NCI-H187 treated with DMSO at 0.1 percent for 48 hours (cell line): Measurements from ENCODE around the gene NFIA.

Experiments used
- DNase-seq: peaks from one replicate; lab custom pipeline; 2025; lab: John Stamatoyannopoulos, UW

Gene NFIA

DNA sequence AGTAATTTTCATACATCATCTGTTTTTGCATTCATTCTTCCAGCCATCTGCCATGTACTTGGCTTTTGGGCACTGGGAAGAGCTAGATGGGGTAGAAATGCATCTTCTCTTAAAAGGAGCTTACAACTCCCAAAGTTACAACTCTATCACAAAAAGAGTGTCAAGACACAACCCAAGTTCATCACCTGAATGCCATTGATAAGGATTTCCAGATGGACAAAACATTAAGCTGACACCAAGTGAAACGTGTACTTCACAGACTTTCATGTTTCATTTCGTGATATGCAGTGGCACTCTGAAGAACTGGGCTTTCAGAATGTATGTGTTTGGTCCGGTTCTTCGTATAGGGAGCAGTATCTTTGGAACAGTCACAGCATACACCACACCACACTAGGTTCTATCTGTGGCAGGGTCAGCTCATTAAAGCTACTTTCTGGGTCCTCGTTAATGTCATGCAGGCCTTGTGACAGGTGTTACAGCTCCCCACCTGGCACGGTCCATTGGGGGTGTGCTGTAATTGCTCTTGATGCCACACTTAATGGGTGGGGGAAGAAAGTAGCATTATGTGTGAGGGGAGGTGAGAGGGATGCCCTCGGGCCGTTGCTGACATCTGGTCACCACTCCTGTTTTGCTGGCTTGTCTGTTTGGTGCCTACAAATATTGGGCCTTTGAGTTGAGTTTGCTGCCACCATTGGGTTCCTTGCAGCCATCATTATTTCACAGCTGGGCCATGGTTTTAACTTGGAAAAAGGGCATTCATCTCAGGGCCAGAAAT is 164.9 kb downstream of the NFIA start:
- DNase-seq, result no peak

DNA sequence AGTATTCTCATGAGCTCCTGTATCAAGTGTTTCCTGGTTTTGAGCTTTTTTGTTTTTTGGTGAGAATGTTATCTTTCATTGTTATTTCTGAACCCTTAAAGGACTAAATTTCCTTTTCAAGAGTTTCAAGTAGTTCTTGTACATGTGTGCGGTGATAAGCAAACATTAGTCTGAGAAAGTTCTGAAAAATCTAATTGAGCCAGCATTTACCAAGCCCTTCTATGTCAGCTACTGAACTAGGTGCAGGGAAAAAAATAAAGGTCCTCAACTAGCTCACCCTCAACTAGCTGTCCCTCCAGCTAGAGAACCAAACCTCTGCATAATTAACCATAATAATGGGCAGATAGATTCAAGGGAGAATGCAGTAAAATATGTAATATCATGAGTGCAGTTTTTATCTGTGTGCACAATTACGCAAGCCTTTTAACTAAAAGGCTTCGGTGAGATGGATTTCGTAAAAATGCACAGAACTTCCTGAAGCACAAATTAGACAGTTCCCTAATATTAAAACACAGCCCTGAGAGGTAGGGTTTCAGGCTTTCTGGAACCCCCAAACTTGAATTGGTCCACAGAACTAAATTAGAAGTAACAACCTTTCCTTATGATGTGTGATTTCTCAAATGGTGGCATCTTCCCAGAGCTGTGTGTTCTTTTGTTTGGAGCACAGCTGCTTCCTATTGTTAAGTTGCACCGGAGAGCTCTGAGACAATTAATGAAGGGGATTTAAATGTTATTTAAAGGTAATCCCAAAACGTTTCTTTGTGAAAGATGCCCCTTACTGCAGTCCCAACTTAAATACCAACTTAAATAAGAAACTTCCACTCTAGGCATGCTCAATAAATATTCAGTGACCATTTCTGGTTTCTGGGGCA is 165.8 kb downstream of the NFIA start:
- DNase-seq, result no peak

DNA sequence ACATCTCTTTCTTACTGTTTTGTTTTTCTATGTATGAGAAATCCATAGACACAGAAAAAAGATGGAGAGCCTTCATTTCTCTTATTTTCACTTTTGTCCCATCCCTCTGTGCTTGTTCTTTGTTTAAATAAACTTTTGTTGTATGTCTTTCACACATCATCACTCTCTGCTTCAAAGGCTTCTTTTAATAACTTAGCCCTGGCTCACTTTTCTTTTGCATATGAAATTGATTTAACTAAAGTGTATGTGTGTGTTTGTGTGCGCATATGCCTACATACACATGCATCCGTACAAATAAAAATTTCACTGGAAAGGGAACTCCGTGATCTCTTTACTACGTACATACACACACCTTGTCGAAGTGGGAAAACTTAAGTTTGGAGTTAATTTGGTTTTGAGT is 168.6 kb downstream of the NFIA start:
- DNase-seq, result no peak

DNA sequence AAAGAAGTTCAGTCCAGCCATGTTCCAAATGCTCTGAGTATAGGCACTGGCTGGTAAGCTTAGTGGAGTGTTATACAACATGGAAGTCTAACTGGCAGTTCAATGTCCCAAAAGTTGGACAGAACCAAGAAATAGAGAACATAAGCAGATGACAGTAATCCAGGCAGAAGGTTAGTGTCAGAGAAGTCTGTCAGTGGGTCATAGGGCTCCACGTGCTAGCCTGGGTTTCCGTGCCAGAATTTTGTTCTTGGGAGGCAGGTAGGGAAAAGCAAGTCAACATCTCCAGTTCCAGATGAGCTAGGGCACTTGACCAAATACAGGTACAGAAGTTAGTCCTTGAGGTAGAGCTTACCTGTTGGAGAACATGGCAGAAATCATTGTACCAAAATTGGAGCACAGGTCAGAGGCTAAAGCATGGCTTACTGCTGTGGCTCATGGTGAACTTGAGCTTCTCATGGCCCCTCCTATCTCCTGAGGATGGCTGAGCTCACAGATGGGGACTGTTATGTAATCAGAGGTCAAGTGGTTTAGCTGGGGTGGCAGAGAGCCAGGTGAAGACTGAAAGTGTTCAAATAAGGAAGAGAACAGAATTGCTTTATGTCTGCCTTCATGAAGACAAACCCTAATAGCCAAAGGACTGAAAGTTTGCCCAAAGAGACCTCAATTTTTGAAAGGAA is 170.8 kb downstream of the NFIA start:
- DNase-seq, result peak; percentile 35

DNA sequence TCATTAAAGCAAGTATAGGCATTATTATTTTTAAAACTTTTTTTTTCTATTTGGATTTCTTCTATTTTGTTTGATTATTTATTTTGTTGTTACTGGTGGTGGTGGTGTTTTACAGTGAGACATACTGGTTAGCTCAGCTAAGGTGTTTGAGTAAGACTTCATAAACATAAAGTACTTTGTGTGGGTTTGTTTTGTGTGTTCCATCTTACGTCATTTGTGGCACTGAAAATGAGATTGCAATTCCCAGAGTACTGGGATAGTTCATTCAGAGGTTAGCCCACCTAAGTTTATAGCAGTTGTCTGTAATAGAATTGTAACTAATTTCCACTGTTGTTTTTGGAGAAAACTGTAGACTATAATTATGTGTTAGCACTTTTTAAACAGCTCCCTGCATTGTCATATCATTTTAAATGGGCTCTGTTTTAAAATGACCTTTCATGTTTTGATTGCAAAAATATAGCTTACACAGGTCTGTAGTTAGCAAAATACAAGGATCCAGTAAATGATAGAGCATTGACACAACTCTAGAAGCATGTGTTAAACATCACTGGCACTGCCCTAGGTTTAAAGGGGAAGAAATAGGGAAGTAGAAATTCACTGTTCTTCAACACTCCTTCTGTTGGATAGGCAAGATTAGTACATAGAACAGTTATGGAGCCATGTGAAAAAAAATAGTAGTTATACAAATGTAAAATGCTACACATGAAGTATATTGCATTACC is 171.7 kb downstream of the NFIA start:
- no peak for DNase-seq

DNA sequence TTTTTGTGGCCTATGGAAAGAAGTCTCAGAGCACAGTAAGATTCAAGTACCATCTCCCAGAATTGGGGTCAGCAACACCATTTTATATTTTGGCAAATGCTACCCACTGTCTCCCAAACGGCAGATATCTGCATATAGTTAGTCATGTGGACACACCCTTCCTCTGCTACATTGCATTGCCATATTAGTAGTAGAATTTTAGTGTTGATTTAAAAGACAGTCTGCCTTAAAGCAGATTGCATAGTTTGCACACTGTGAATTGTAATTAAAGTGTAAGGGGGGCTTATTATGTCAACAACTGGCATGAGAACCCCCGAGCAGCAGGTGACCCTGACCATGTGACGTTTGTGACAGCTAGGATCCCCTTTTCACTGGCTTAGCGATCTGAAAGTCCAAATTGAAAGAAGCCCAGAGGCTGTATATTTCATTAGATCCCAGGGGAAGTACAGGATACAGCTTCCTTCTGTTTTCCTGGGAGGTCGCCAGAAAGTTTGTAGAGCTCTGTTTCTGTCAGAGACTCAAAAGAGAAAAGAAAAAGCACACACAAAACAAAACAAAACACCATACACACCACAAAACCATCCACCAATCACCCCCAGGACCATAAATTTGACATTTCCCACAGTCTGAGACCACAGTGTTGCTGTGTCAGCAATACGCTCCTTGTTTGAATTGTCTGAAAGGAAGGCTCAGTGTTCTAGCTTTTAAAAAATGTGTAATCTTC is 172.4 kb downstream of the NFIA start:
- no peak for DNase-seq

DNA sequence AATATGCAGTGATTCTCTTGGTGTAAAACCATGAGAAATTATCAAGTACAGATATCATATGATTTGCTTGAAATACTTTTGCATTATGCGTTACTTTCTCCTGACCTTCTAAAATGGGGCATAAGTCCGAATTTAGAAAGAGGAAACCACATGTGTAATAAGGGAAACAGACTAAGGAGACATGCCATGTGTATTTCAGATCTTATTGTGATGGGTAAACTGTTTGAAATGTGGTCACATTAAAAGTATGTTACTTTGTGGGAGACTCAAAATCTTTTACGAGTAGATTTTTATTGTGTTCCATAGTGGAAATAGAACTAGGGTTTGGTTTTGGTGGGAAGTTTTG is 173.0 kb downstream of the NFIA start:
- DNase-seq, result no peak

DNA sequence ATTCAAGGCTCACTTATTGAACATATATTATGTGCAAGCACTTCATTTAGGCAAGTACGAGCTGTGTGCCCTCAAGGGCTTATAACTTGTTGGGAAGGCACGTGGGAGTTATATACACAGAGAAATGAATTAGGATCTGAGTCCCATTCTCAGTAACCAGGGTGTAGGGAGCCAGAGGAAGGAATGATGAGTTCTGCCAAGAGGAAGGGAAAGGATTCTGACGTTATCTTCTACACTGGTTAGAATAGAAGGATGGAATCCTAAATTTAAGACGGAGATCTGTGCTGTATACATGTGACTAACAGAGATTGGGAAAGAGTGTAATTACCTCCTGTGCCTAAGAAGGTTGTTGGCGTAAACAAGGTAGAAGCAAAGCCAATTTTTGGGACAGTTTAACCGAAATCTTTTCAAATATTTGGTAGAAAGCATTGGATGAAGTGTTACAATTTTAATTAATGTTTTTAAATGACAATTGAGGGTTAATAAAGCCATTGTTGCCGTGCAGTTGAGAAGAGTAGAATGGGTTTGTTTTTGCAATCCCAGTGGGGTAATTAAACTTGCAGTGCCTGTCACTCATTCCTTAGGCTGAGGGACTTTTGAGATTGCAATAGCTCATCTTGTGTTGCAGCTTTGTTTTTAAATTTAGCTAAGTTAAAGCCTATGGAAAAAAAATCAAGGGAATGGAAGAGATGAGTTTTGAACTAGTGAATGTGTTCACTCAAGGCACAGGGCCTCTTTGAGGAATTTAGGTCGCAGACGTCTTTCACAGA is 177.2 kb downstream of the NFIA start:
- no peak for DNase-seq

DNA sequence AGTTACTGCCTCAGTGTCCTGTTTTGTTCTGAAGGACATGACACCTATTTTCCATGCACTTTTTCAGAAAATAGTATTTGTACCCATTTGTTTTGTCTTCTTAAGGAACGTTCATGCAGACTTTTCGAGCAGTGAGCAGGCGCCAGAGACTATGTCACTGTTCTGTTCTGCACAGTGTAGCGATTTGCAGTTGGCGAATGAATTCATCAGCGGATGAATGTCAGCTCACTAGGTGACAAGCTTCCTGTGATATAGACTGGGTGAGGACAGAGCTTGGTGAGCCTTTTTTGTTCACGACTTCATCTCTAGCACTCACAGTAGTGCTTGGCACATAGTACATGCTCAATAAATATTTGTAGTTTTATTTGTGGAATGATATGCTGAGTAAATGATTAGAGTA is 177.8 kb downstream of the NFIA start:
- DNase-seq, result no peak

DNA sequence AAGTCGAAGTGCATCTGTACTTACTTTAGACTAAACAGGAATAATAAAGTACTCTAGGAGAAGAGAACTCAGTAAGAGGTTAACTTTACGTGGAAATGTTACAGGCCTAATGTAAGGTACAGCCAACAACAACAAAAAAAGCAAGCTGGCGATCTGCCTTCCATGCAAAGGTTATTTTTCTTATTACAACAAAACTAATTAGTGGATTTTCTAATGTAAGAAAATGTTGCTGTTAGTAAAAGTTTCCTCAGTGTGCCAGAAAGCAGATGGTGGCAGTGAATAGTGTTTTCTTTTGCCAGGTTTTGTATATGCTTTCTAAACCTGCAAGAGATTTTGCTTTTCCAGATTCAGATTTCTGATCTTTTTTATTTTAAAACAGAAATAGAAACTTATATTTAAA is 179.2 kb downstream of the NFIA start:
- no peak for DNase-seq

DNA sequence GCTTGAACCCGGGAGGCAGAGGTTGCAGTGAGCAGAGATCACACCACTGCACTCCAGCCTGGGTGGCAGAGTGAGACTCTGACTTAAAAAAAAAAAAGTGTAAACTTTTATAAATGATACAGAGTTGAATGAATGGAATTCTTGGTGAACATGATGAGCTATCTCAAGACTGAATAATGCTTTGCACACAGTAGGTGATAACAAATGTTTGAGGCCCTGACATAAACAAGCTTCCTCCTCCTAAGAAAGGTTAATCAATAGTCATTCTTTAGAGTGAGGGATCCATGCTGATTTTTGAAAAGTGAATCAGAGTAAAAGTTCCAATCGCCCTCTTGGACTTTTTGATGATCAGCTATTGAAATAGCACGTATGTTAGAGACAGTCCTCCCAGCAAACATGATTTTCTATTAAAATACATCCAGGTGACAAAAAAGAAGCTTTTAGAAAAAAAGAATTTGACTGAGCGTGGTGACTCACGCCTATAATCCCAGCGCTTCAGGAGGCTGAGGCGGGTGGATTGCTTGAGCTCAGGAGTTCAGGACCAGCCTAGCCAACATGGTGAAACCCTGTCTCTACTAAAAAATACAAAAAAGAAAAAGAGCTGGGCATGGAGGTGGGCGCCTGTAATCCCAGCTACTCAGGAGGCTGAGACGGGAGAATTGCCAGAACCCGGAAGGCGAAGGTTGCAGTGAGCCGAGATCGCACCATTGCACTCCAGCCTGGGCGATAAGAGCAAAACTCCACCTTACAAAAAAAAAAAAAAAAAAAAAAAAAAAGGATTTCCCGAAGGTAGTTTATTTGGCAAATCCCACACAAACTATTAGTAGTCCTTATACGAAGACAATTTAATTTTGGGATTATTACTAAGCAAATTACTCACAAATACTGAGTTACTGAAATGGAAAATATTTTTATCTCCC is 181.8 kb downstream of the NFIA start:
- DNase-seq, result no peak

DNA sequence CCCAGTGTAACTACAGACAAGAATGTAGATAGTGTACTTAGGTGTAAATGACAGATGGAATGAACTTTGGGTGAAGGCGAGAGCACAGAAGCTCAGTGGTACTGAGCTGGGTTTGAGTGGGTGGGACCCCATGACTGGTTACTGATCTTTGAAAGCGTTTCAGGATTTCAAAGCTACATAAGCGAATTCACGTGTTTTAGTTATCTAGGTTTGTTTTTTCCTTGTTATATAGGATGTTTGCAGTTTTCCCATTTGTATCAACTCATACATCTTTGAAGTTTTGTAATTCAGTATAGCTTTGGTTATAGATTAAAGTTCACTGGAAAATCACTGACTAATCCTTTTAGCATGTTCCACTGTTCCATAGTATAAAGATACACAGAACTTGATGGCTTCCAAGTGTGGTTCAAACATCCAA is 182.5 kb downstream of the NFIA start:
- no peak for DNase-seq

DNA sequence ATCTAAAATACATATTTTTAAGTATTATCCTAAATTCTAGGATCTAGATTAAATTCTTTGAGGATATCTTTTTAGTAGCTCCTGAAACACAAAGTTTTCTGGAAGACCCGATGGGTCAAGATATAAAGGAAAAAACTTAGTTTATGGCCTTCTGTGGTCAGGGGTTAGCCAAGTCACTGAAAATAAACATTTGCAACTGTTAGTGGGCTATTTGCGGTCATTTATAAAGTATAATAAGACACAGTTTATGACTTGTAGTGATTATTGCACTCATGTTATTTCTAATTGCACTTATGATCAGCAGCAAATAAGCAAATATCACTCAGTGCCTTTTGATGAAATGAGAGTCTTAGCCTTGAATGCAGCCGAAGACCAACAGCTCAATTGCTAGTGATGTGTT is 183.3 kb downstream of the NFIA start:
- no peak for DNase-seq

DNA sequence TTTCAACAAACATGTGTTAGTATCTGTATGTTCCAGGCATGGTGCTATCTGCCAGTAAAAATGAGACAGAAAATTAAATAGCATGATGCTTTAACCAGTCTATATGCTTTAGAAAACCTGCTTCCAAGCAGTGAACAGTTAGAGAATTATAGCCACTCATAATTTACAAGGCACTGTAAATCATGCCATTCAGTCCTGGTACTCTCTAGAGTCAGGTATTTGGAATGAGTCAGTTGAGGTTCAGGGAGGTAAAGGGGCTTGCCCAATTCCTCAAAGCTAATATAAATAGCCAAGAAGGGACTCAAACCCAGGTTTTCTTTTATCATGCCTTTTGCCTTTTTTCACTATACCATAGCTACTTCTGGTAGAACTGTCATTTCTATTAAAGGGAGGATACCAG is 184.4 kb downstream of the NFIA start:
- no peak for DNase-seq

DNA sequence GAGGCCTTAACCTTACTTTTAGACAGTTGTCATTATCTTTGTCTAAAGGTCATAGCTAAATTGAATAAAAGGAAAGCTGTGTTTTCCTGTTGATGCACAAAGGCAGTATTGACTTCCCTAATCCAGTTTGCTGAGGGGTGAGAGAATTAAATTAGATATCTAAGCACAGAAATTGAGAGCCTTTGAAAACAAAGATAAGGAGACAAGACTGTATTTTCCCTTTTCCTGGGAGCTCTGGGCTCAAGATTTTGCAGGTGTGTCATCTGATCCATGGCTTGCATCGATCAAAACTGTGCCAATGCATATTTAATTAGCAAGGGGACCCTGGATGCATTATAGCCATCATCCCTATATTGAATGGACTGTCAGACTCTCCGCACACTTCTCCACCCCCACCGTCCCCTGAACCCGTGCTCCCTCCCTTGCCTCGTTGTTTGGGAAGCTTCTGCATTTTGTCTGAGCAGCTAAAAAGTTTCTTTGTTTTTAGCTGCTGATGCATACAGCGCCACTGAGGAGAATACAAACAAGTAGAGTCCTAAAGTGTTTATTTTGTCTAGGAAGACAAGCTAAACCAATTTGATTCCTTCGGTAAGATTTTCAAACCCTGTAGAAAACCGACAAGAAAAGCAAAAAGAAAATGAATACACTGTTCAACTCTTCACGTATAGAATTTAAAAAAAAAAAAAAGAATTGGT is 186.3 kb downstream of the NFIA start:
- DNase-seq, result no peak

DNA sequence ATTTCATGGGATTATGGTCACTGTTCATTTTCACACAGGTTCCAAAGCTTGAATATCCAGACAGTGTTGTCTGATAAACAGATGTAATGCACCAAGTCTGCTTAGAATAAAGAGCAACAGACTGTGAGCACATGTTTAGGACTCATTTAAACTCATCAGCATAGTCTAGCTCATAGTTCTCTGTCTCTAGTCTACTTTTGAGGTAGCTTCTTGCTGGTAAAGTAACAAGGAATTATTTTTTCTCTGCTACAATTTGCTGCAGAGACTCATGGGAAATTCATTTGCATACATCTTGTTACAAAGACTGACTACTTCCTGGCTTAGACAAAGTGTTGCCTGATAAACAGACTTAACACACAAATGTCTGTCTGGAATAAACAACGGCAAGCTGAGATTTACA is 187.2 kb downstream of the NFIA start:
- no peak for DNase-seq

DNA sequence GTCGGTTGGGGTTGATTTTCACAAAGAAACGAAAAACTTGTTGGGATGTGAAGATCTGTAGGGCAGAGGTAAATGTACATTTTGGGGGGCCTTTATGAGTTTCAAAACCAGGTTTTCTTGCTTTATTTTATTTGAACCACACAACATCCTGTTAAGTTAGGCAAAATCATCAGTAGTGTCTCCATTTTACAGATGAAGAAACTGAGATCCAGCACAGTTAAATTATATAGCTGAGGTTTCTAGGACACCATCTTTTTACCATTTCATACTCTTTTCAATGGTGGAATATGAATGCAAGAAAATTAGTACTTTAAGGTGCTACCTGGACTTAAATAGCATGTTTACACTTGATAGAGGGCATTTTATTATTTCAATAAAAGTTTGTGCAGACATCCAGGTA is 187.7 kb downstream of the NFIA start:
- no peak for DNase-seq

DNA sequence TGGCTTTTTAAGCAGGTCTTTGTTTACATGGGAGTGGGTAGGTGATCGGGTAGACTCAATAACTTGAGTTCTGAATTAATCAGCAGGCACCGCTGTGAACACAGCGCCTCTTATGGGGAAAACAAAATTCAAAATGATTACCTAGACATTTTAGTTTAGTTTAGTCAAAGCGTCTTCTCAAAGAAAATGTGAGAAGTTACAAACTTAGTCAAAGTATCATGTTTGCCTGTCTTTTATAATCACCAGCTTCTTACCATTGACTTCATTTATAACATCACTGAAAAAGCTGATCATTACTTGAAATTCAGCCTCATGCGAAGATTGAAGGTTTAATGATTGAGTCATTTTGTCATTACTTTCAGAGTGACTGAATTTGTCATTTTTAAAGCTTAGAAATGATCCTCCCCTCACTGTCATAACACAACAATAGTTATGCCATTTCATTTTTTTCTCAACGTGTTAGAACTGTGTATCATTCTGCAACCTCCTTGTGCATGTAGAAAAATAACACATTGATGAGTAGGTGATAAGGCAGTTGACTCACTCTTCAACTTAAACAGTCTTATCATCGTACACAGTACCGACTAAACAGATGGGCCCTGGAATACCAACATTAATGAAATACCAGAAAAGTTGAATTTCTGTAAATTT is 188.5 kb downstream of the NFIA start:
- no peak for DNase-seq

DNA sequence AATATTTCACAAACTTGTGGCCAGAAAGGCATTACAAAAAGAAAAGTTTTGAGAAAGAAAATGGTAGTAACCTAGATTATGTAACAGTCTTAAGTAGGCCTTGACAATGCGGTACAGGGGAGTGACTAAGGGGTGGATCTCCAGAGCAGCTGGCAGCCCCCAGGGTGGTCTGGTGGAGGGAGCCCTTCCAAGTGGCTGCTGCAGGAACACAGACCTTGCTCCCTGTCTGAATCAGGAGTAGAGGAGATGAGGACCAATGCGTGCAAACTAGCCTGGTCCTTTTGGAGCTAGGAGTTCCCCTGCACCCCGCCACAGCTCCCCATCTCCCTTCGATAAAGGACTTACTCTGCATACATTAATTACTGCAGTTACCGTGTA is 189.0 kb downstream of the NFIA start:
- DNase-seq, result no peak
